ENCODE data around the gene PPM1E. TPM values are rescaled to one million over a fixed set of nuclear protein-coding genes. Genes with fewer than 3 reads are reported as not detected.
A peak's percentile ranks its signal among the peaks of the same experiment; 100 is the strongest.

PPM1E gene
- total RNA-seq, 1 experiment from 2014 or later = 7.1 TPM

DNA sequence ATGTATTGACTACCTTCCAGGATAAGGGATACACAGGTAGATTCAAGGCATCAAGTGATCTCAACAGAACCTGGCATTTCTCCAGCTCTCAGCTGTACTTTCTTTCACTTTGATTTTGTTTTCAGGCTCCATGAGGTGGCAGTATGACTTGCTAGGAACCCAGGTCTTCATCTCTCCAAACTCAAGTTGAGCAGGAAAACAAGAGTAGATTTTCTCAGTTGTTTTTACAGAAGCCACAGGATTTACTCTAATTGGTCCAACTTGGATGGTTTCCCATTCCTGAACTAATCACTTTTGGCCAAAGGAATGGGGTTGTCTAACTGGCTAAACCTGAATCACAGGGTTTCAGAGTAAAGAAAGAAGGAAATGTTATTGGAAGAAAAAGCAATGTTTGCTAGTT is 204.4 kb downstream of the PPM1E start:
- Histone ChIP-seq H3K27ac (ENCODE audit: insufficient read length, low read depth, low read length) (no peak overlapping the region), H3K56ac (ENCODE audit: insufficient read length, low read depth, low read length) (no peak overlapping the region), H3K14ac (ENCODE audit: insufficient read depth, low read length) (no peak overlapping the region), H4K91ac (ENCODE audit: insufficient read length, low read depth, low read length) (no peak overlapping the region), H2BK120ac (ENCODE audit: low read depth, low read length, poor library complexity, severe bottlenecking) (no peak overlapping the region), H2BK12ac (ENCODE audit: insufficient read length, low read depth, low read length) (no peak overlapping the region), H3K23me2 (ENCODE audit: insufficient read length, low read depth, low read length, poor library complexity, severe bottlenecking) (no peaks in the 10 kb centered on the region), H3K79me2 (ENCODE audit: insufficient read depth, low read length) (no peaks in the 10 kb centered on the region), H3K79me1 (ENCODE audit: insufficient read depth, low read depth, low read length, poor library complexity, severe bottlenecking) (no peaks in the 10 kb centered on the region), H4K5ac (ENCODE audit: insufficient read length, low read depth, low read length) (no peak overlapping the region), H2AK5ac (ENCODE audit: insufficient read length, low read length) (no peak overlapping the region), H3T11ph (ENCODE audit: low read length) (no peak overlapping the region), H4K8ac (replicated peaks; ENCODE audit: insufficient read length, low read depth, low read length) (no peak overlapping the region), H4K20me1 (ENCODE audit: control insufficient read depth, insufficient read depth, insufficient read length) (no peaks in the 10 kb centered on the region), H2AFZ (ENCODE audit: low read length) (no peak overlapping the region), H3K23ac (ENCODE audit: insufficient read length, low read depth, low read length) (no peak overlapping the region), H3K4me2 (ENCODE audit: insufficient read depth, insufficient read length, low read length) (no peak overlapping the region), H2BK5ac (ENCODE audit: insufficient read length, low read length) (no peak overlapping the region), H3K9me3 (ENCODE audit: control insufficient read depth, low read depth, low read length) (no peaks in the 10 kb centered on the region), H3K9ac (ENCODE audit: extremely low read depth, insufficient read length, low read length) (no peak overlapping the region), H2BK15ac (ENCODE audit: low read depth, low read length) (no peak overlapping the region), H3K4ac (ENCODE audit: low read depth, low read length) (no peak overlapping the region), H3K27me3 (ENCODE audit: insufficient read depth, low read length) (no peaks in the 10 kb centered on the region), H2BK20ac (ENCODE audit: low read depth, low read length, poor library complexity, severe bottlenecking) (no peak overlapping the region), H3K4me1 (ENCODE audit: insufficient read depth, low read length) (no peaks in the 10 kb centered on the region; the same call in 1 of the 2 replicates), H3K18ac (ENCODE audit: insufficient read length, low read depth, low read length) (no peak overlapping the region)
- peak overlapping the region in 2 of 3 experiments; percentile 68 to 82; a peak in 3 of 7 replicates for H3K27ac Mint-ChIP-seq
- H3K27me3 Mint-ChIP-seq (ENCODE audit: low read depth) = 0 out of 2 replicates have a peak, but pooled peaks cover 1% of the 10 kb centered on the region
- H3K9me3 Mint-ChIP-seq = no peaks in the 10 kb centered on the region
- no peak for DNase-seq
- H3K4me3 Mint-ChIP-seq = no peak overlapping the region
- peaks cover 5 to 7% of the 10 kb centered on the region in 2 experiments for H3K4me1 Mint-ChIP-seq
- no peaks in the 10 kb centered on the region for H3K36me3 Mint-ChIP-seq (ENCODE audit: insufficient read depth in 1 of 3, low read depth in 3 of 3)
- peak; percentile 45; the same call in 2 of the 3 replicates for TF ChIP-seq CTCF (conservative IDR thresholded peaks at IDR 0.05)

All from H9 (cell line).